GM21447 (cell line): ENCODE measurements around the gene MNT.
A peak's percentile ranks its signal among the peaks of the same experiment; 100 is the strongest.
"Not testable (repeated sequence)": the region's sequence is repeated elsewhere in the genome, so short reads cannot be mapped to it uniquely, and the experiment has no call there.

Source experiments
- ATAC-seq: cut with Tn5 transposase; IDR thresholded peaks from one replicate; pipeline ENCODE4 v1.9.1; 2021; ENCODE audit not compliant: unreplicated experiment

Gene MNT, protein sequence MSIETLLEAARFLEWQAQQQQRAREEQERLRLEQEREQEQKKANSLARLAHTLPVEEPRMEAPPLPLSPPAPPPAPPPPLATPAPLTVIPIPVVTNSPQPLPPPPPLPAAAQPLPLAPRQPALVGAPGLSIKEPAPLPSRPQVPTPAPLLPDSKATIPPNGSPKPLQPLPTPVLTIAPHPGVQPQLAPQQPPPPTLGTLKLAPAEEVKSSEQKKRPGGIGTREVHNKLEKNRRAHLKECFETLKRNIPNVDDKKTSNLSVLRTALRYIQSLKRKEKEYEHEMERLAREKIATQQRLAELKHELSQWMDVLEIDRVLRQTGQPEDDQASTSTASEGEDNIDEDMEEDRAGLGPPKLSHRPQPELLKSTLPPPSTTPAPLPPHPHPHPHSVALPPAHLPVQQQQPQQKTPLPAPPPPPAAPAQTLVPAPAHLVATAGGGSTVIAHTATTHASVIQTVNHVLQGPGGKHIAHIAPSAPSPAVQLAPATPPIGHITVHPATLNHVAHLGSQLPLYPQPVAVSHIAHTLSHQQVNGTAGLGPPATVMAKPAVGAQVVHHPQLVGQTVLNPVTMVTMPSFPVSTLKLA

GRCh38 chr17:2400877-2401425 is at the start of gene MNT:
Gene MNT, minus strand, starts transcription at chr17:2401060. Its CDS starts 348 bp downstream, at chr17:2400712.
- ATAC-seq = peak; percentile 26

DNA sequence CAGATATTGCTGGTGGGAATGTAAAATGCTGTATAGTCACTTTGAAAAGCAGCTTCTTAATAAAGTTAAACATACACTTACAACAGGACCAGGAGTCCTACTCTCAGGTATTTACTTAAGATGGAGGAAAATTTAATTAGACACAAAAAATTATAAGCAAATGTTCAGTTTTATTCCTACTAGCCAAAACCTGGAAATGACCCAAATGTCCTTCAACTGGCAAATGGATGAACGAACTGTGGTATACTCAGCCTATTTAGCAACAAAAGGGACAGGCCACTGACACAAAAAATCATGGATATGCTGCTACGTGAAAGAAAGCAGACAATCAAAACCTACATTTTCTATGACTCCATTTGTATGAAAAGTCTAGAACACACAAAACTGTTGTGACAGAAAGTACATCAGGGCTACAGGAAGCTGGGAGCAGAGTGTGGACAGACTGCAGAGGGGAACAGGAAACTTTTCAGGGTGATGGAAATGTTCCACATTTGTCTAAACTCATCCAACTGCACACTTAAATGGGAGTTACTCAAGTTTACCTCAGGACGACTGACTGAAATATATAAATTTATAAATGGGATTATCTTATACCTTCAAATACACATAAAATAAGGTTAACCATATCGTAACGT is 49.3 kb upstream of the MNT start:
- no peak for ATAC-seq

DNA sequence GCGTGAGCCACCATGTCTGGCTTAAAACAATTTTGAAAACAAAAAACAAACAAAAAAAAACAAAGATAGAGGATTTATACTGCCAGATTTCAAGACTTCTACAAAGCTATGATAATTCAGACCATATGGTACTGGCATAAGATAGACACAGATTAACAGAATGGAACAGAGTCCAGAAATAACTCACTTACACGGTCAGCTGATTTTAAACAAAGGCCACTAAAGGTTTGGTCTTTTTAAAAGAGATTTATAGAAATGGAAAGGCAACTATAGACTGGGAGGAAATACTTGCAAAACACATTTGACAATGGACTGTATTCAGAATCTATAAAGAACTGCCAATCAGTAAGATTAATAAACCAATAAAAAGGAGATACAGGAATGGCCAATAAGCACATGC is 48.6 kb upstream of the MNT start:
- ATAC-seq = no peak

- ATAC-seq = not testable (repeated sequence)
Observed at GRCh38 chr17:2447479-2447878, 46.6 kb upstream of the MNT start.

DNA sequence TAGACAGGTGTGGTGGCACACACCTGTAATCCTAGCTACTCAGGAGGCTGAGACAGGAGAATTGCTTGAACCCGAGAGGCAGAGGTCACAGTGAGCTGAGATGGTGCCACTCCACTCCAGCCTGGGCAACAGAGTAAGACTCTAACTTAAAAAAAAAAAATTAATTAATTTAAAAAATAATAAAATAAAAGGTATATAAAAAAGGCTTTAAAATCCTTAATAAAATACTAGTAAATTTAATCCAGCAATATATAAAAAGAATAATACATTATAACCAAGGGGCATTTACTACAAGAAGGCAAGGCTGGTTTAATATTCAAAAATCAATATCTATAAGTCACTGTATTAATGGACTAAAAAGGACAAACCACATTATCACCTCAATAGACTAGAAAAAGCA is 44.8 kb upstream of the MNT start:
- ATAC-seq = no peak

- no peak for ATAC-seq
Observed at GRCh38 chr17:2444382-2444781, 43.5 kb upstream of the MNT start.

DNA sequence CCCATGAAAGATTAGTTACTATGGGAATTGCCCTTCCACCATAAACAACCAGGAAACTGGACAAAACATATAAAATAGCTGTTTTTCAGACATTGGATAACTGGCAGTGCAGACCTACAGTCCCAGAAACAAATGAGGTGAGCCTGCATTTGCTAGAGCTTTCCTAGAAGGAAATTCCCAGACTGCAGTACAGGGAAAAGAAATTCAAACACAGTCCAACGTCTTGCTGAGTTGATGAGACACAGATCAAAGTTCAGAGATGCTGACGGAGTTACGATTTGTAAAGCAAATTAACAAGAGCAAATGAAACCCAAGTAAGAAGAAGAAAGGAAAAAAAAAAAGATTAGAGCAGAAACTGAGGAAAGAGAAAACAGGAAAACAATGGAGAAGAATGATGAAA is 41.3 kb upstream of the MNT start:
- no peak for ATAC-seq

GRCh38 chr17:2440930-2441329 is 40.1 kb upstream of the MNT start:
- ATAC-seq = no peak

DNA sequence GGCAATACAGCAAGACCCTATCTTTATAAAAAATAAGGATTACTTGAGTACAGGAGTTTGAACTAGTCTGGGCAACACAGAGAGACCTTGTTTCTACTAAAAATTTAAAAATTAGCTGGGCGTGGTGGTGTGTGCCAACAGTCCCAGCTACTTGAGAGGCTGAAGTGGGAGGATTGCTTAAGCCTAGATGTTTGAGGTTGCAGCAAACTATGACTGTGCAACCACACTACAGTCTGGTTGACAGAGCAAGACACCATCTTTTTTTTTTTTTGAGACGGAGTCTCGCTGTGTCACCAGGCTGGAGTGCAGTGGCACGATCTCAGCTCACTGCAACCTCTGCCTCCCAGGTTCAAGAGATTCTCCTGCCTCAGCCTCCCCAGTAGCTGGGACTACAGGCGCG is 39.1 kb upstream of the MNT start:
- ATAC-seq = not testable (repeated sequence)

DNA sequence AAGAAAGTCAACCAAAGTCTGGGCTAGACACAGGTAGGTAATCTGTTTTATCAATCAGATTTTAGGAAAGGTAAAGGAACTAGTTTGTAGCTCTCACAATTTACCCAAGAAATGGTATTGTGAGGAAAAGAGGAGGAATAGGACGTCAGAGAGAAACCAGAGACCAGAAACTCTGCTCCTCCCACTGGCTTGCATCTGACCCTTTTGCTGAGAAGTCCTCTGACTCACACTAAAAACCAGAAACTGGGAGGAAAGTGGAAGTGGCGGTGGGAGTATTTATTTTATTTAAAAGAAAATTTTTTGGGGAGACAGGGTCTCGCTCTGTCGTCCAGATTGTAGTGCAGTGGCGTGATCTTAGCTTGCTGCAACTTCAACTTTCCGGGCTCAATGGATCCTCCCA is 38.0 kb upstream of the MNT start:
- no peak for ATAC-seq

DNA sequence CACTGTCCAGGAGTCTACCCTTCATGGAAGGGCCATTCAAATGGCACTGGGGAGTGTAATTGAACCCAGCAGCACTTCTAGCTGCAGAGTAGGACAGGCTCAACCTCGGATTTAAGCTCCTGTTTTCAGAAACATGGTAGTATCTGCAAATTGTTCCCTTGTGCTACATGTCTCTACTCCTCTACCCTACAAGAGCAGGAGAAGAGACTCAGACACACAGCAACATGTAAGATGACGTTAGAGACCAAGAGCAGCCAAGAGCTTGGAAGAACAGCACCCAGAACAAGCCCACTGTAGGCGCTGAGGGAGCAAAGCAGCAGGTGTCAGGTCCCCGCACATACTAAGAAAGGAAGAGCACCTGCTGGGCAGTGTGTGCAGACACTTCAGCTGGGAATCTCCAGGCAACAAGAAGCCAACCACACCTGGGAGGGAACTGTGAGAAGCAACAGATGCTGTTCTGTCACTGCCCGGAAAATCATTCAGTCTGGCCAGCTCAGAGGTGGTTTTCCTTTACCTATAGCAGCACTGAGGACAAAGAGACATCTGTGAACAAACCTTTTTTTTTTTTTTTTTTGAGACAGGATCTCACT is 35.6 kb upstream of the MNT start:
- no peak for ATAC-seq

DNA sequence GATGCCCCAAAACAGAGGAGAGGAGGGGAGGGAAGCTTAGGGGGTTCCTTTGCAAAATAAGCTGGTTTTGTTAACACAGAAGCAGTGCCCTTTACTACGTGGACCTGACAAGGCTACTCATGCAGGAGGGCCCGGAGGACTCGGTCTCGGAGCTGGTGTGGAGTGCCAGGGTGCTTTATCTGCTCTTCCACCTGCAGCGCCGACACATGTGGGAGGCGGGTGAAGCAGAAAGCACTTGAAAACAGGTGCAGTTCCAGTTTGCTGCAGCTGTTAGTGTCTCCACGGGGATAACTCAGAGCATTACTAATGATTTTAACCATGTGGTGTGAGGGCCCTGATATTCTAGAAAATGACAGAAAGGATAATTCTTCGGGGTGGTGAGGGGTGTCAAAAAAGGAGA is 35.0 kb upstream of the MNT start:
- ATAC-seq = no peak

GRCh38 chr17:2435181-2435741 is 34.4 kb upstream of the MNT start:
- ATAC-seq = no peak

GRCh38 chr17:2433696-2434095 is 32.8 kb upstream of the MNT start:
- no peak for ATAC-seq

- no peak for ATAC-seq
Observed at GRCh38 chr17:2427910-2428309, 27.1 kb upstream of the MNT start.

DNA sequence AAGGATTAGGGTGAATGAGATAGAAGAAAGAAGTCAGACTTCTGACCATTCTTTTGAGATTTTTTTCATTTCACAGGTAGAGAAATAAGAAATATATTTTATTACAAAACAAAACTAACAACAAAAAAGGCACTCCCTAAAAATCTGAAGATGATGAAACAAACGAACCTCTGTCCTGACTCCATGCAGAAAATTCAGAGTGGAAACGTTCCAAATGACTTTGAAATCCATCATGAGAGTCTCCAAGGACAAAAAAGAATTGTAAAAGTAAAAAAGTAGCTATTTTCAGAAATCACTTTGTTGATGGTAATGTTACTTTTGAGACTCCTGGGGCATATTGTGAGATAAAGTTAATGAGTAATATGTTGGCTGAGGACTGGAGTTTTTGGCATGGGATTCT is 26.4 kb upstream of the MNT start:
- ATAC-seq = no peak

GRCh38 chr17:2423271-2423670 is 22.4 kb upstream of the MNT start:
- no peak for ATAC-seq

- no peak for ATAC-seq
Observed at GRCh38 chr17:2421315-2422147, 20.7 kb upstream of the MNT start.

DNA sequence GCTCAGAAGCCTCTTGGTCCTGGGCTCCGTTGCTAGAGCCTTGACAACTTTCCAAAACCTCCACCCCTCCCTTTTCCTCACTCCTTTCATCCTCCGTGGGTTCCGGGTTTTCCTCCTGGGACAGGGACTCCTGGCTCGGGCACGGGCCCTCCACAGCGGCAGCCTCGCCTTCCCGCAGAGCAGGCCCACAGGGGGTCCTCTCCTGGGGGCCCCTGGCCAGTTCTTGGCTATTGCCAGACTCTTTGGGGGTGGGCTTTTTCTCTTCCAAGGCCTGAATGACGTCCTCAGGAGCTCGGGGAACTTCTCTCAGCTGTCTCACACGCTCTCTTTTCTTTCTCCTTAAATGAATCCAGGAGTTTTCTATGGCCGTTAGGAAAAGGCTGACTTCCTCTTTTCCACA is 19.3 kb upstream of the MNT start:
- ATAC-seq = no peak

GRCh38 chr17:2419486-2419885 is 18.6 kb upstream of the MNT start:
- no peak for ATAC-seq
